ENCODE results near the gene ZNF398. TPM values are rescaled to one million over a fixed set of nuclear protein-coding genes. Genes with fewer than 3 reads are reported as not detected.

The ZNF398 gene
- total and polyA plus RNA-seq, 10 donors, result 1.6 to 23.7 (median 15.6) TPM

Small RNAs within 50 kb of the gene (small RNA-seq; reads per million reads assigned to genes)
- 0 reads per million in 4 donors for gene AC004890.1
- gene RN7SL521P, result 0.34 to 0.68 (median 0.51) reads per million in 4 donors

Other genes starting within 250 kb of the ZNF398 start
- 100 to 1,000 TPM in 3 of 7 donors, 10 to 100 TPM in 4; 81.1 to 160 (median 90.0) TPM for gene PDIA4, start 118.9 kb upstream of the ZNF398 start, total RNA-seq
- 10 to 100 TPM; 21.6 to 33.2 (median 33.2) TPM for gene PDIA4, start 118.9 kb upstream of the ZNF398 start, polyA plus RNA-seq
- 10 to 100 TPM in 1 of 7 donors, 1 to 10 TPM in 6; 6.8 to 10.6 (median 8.3) TPM for gene ZNF786, start 56.7 kb upstream of the ZNF398 start, total RNA-seq
- 1 to 10 TPM; 2.8 to 5.4 (median 3.4) TPM for gene ZNF786, start 56.7 kb upstream of the ZNF398 start, polyA plus RNA-seq
- gene ZNF425, start 21.1 kb upstream of the ZNF398 start, total RNA-seq, result 1 to 10 TPM in 6 of 7 donors, under 1 TPM in 1; 0.77 to 1.4 (median 1.3) TPM
- gene ZNF425, start 21.1 kb upstream of the ZNF398 start, polyA plus RNA-seq, result under 1 TPM; 0.47 to 0.83 (median 0.52) TPM
- gene ZNF282, start 48.1 kb downstream of the ZNF398 start, total RNA-seq, result 10 to 100 TPM; 16.9 to 25.8 (median 19.4) TPM
- gene ZNF282, start 48.1 kb downstream of the ZNF398 start, polyA plus RNA-seq, result 10 to 100 TPM in 1 of 3 donors, 1 to 10 TPM in 2; 4.7 to 10.8 (median 6.0) TPM
- gene ZNF212, start 92.2 kb downstream of the ZNF398 start, total RNA-seq, result 10 to 100 TPM in 6 of 7 donors, 1 to 10 TPM in 1; 9.1 to 15.0 (median 13.2) TPM
- 10 to 100 TPM in 2 of 3 donors, 1 to 10 TPM in 1; 6.7 to 13.4 (median 12.5) TPM for gene ZNF212, start 92.2 kb downstream of the ZNF398 start, polyA plus RNA-seq
- gene ZNF783, start 114.7 kb downstream of the ZNF398 start, total RNA-seq, result 10 to 100 TPM; 13.8 to 24.8 (median 21.8) TPM
- gene ZNF783, start 114.7 kb downstream of the ZNF398 start, polyA plus RNA-seq, result 10 to 100 TPM in 2 of 3 donors, 1 to 10 TPM in 1; 7.7 to 15.7 (median 12.2) TPM